ENCODE measurements around the gene RTN4RL2. TPM values are rescaled to one million over a fixed set of nuclear protein-coding genes. Genes with fewer than 3 reads are reported as not detected.

RTN4RL2 gene
- total RNA-seq, 4 donors from 2014 or later, result 0.48 TPM; not detected in 3

GRCh38 chr11:57504511-57504910 is 44.2 kb downstream of the RTN4RL2 start:
- Histone ChIP-seq H3K27me3 (no peaks in the 10 kb centered on the region), H3K9me3 (no peaks in the 10 kb centered on the region), H3K4me3 (no peak overlapping the region), H3K36me3 (no peaks in the 10 kb centered on the region), H3K4me1 (peaks cover 0 to 8% (median 5%) of the 10 kb centered on the region in 4 donors), H3K27ac (no peak overlapping the region)
- intact Hi-C loops (cut with DNase I; ENCODE audit: low total_unique reads), result no loop called here
- DNase-seq, result no peak
- WGBS, 2 donors (ENCODE audit: low coverage in 1 of 2), result 97% methylated on average over 4 of the region's 4 CpGs; no CpG with 5 or more reads in 1 of the 2 donors
- TF ChIP-seq EP300 (IDR thresholded peaks at IDR 0.05; ENCODE audit: low read depth) (no peak), POLR2A (IDR thresholded peaks at IDR 0.05) (no peak), POLR2AphosphoS5 (IDR thresholded peaks at IDR 0.05) (no peak), CTCF (IDR thresholded peaks at IDR 0.05) (no peak)
- in situ Hi-C loops (cut with MboI; ENCODE audit: low pct_ligation_motif_present in 1 of 4, low pct_unique_long_range_greater_than_20kb in 1 of 4, low sequenced_read_pairs in 3 of 4), result no loop called here

GRCh38 chr11:57506522-57506921 is 46.2 kb downstream of the RTN4RL2 start:
- TF ChIP-seq POLR2AphosphoS5 (IDR thresholded peaks at IDR 0.05) (no peak), CTCF (IDR thresholded peaks at IDR 0.05) (no peak), POLR2A (IDR thresholded peaks at IDR 0.05) (no peak), EP300 (IDR thresholded peaks at IDR 0.05; ENCODE audit: low read depth) (no peak)
- intact Hi-C loops (cut with DNase I; ENCODE audit: low total_unique reads), result no loop called here
- no peaks in the 10 kb centered on the region for H3K27me3 ChIP-seq
- WGBS, 2 donors (ENCODE audit: low coverage in 1 of 2), result 100% methylated on average over 1 of the region's 1 CpG; no CpG with 5 or more reads in 1 of the 2 donors
- no peaks in the 10 kb centered on the region for H3K9me3 ChIP-seq
- H3K4me3 ChIP-seq, result no peak overlapping the region
- no peak for DNase-seq
- in situ Hi-C loops (cut with MboI; ENCODE audit: low pct_ligation_motif_present in 1 of 4, low pct_unique_long_range_greater_than_20kb in 1 of 4, low sequenced_read_pairs in 3 of 4), result no loop called here
- no peak overlapping the region for H3K27ac ChIP-seq
- H3K4me1 ChIP-seq, result no peaks in the 10 kb centered on the region
- H3K36me3 ChIP-seq, result no peaks in the 10 kb centered on the region

GRCh38 chr11:57508341-57509170 is 48.2 kb downstream of the RTN4RL2 start:
- H3K36me3 ChIP-seq, result no peaks in the 10 kb centered on the region
- intact Hi-C loops (cut with DNase I; ENCODE audit: low total_unique reads) (no loop called here), in situ Hi-C loops (cut with MboI; ENCODE audit: low pct_ligation_motif_present in 1 of 4, low pct_unique_long_range_greater_than_20kb in 1 of 4, low sequenced_read_pairs in 3 of 4) (no loop called here)
- DNase-seq, result no peak
- no peaks in the 10 kb centered on the region for H3K27me3 ChIP-seq
- no peak for TF ChIP-seq EP300 (IDR thresholded peaks at IDR 0.05; ENCODE audit: low read depth)
- TF ChIP-seq POLR2AphosphoS5 (IDR thresholded peaks at IDR 0.05), result no peak
- no peak for TF ChIP-seq POLR2A (IDR thresholded peaks at IDR 0.05)
- no peak for TF ChIP-seq CTCF (IDR thresholded peaks at IDR 0.05)
- 88 to 89% methylated on average over 7 of the region's 7 CpGs for WGBS, 2 donors (ENCODE audit: low coverage in 1 of 2)
- H3K9me3 ChIP-seq, result no peaks in the 10 kb centered on the region
- H3K27ac ChIP-seq, result no peak overlapping the region
- H3K4me1 ChIP-seq, result peaks cover 0 to 5% (median 3%) of the 10 kb centered on the region in 4 donors
- H3K4me3 ChIP-seq, result no peak overlapping the region

GRCh38 chr11:57511741-57512430 is 51.6 kb downstream of the RTN4RL2 start:
- no peaks in the 10 kb centered on the region for H3K9me3 ChIP-seq
- peaks cover 11 to 26% (median 20%) of the 10 kb centered on the region in 4 donors for H3K4me1 ChIP-seq
- 85 to 91% methylated on average over 5 to 6 of the region's 6 CpGs for WGBS, 2 donors (ENCODE audit: low coverage in 1 of 2)
- in situ Hi-C loops (cut with MboI; ENCODE audit: low pct_ligation_motif_present in 1 of 4, low pct_unique_long_range_greater_than_20kb in 1 of 4, low sequenced_read_pairs in 3 of 4), result no loop called here
- no peak for DNase-seq
- no peak overlapping the region for H3K27ac ChIP-seq
- H3K36me3 ChIP-seq, result no peaks in the 10 kb centered on the region
- H3K4me3 ChIP-seq, result no peak overlapping the region
- TF ChIP-seq EP300 (IDR thresholded peaks at IDR 0.05; ENCODE audit: low read depth), result no peak
- intact Hi-C loops (cut with DNase I; ENCODE audit: low total_unique reads), result no loop called here
- H3K27me3 ChIP-seq, result no peaks in the 10 kb centered on the region
